ENCODE data around the gene LMAN2. TPM values are rescaled to one million over a fixed set of nuclear protein-coding genes. Genes with fewer than 3 reads are reported as not detected.

The LMAN2 gene
- polyA plus RNA-seq, 1 donor from 2014 or later: 171 TPM

DNA sequence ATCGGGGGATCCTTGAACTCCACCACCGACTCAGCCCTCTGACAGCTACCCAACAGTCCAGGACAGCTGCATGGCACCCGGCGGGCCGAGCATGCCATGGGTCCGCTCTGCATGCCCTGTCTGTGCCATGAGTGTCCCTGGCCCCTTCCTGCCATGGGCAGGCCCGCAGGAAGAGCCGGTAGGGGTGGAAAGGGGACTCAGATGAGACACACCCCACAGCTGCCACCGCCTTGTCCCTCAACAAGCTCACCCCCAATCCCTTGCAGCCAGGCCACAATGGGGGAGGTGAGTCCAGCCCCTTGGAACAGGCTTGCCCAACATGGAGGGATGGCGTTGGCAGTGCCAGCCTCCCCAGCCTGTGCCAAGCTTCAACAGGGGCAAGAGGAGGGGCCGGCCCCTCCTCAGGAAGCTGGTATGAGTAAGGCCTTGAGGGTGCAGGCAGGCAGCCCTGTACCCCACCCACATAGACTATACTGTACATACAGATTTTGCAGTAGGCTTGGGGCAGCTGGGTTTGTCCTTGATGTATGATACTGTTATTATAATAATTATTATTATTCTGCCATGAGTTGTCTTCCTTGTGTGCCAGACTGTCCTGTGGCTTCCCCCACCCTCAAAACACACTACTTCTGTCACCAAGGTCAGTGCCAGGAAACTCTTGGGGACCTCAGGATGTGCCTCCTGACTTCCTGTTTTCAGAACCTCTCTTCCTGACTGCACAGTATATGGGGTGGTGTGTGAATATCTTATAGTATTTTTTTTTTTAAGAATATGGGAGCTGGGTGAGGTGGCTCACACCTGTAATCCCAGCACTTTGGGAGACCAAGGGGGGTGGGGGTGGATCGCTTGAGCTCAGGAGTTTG, 20.8 kb upstream of the LMAN2 start:
- no peaks in the 10 kb centered on the region for H3K27me3 Mint-ChIP-seq
- peaks cover 8 to 52% (median 22%) of the 10 kb centered on the region in 3 donors for H3K4me1 Mint-ChIP-seq
- H3K27ac Mint-ChIP-seq: peak overlapping the region in 1 of 3 donors; percentile 91

DNA sequence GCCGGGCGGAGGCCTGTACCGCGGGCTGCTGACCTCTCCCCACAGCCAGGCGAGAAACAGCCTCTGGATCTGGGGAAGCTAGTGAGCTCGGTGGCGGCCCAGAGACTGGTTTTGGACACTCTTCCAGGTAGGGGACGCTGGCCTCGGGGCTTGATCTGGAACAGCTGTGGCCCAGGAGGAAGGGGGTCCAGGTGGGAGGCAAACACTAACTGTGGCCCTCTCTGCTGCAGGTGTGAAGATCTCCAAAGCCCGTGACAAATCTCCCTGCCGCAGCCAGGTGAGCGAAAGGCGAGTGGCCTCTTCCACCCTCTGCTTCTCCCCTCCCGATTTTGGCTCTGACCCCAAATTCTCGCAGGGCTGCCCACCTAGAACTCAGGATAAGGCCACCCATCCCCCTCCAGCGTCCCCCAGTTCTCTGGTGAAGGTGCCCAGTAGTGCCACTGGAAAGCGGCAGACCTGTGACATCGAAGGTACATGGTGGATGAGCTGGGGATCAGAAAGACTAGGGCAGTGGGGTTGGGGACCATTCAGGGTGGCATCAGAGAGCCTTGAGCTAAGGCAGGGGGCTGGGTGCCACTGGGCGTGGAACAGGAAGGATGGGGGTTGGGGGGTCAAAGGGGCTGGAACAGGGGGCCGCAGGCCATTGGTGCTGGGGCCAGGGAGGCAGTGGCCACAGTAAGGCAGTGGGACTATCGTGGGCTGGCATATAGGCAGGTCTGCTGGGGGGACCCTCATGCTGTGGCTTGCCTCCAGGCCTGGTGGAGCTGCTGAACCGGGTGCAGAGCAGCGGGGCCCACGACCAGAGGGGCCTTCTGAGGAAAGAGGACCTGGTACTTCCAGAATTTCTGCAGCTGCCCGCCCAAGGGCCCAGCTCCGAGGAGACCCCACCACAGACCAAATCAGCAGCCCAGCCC, 19.9 kb upstream of the LMAN2 start:
- Mint-ChIP-seq H3K27me3 (no peaks in the 10 kb centered on the region), H3K27ac (peak overlapping the region in 1 of 3 donors; percentile 91), H3K36me3 (peaks cover 7% of the 10 kb centered on the region), H3K9me3 (no peaks in the 10 kb centered on the region), H3K4me1 (peaks cover 8 to 52% (median 23%) of the 10 kb centered on the region in 3 donors), H3K4me3 (peak overlapping the region in 1 of 4 donors; percentile 65)

More for the DNA sequence above, 20.8 kb upstream of the LMAN2 start:
- H3K9me3 Mint-ChIP-seq: no peaks in the 10 kb centered on the region
- H3K36me3 Mint-ChIP-seq: peaks cover 7% of the 10 kb centered on the region
- peak overlapping the region in 1 of 4 donors; percentile 65 for H3K4me3 Mint-ChIP-seq

DNA sequence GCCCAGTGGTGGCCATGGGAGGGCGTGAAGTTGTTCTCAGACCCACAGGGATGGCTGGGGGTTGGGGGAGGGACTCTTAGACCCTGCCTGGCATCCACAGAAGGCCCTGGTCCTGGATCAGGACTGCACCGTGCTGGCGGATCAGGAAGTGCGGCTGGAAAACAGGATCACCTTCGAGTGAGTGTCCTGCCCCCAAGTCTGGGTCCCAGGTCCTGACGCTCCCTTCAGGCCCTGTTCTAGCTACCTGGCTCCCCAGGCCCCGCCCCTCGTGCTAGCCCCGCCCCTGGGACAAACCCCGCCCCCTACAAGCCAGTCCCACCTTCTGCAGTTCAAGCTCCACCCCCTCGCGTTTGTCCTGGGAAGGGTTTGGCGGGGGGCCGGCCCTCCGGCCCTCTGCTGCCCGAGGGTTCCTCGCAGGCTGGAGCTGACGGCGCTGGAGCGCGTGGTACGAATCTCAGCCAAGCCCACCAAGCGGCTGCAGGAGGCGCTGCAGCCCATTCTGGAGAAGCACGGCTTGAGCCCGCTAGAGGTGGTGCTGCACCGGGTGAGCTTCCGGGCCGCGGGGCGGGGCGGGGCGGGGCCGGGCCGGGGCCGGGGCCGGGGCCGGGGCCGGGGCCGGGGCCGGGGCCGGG, 19.1 kb upstream of the LMAN2 start:
- no peak overlapping the region for H3K4me3 Mint-ChIP-seq
- H3K27me3 Mint-ChIP-seq: no peaks in the 10 kb centered on the region
- no peaks in the 10 kb centered on the region for H3K9me3 Mint-ChIP-seq
- no peak overlapping the region for H3K27ac Mint-ChIP-seq
- H3K4me1 Mint-ChIP-seq: peaks cover 8 to 47% (median 26%) of the 10 kb centered on the region in 3 donors
- H3K36me3 Mint-ChIP-seq: peaks cover 7% of the 10 kb centered on the region

DNA sequence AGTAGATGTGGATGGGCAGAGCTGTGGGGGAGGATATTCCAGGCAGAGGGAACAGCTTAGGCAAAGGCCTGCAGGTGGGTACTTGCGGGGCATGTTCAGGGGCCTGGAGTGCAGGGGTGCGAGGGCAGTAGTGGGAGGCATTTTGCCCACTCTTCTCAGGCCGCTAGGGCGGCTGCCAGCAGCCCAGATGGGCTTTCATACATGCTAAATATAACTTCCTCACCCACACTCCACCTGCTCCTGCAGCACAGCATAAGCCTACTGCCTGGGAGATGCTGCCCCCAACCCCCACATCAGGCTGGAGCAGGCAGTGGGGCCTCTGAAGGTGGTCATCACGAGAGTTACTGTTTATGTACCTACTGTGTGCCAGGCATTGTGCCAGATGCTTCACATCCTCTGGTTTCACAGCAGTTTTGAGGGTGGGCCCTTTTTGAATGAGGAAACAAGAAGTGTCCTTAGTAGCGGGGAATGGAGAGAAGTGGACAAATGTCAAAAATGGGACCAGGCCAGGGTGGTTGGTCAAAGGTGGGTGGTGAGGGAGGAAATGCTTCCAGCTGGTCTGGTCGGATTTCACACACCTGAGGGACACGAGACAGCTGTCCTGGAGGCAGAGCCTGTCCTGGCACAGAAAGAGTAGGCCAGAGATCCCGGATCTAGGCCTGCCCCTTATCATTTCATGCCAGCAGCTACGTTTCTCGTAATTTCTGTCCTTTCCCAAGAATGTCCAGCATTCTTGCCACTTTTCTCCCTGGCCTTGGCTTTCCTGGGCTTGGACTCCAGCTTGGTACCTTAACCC, 18.4 kb upstream of the LMAN2 start:
- H3K36me3 Mint-ChIP-seq: peaks cover 7% of the 10 kb centered on the region
- H3K4me3 Mint-ChIP-seq: peak overlapping the region in 3 of 4 donors; percentile 28 to 32 (median 28)
- H3K27me3 Mint-ChIP-seq: no peaks in the 10 kb centered on the region
- no peaks in the 10 kb centered on the region for H3K9me3 Mint-ChIP-seq
- H3K4me1 Mint-ChIP-seq: peaks cover 8 to 39% (median 25%) of the 10 kb centered on the region in 3 donors
- peak overlapping the region in 2 of 3 donors; percentile 68 to 71 for H3K27ac Mint-ChIP-seq

DNA sequence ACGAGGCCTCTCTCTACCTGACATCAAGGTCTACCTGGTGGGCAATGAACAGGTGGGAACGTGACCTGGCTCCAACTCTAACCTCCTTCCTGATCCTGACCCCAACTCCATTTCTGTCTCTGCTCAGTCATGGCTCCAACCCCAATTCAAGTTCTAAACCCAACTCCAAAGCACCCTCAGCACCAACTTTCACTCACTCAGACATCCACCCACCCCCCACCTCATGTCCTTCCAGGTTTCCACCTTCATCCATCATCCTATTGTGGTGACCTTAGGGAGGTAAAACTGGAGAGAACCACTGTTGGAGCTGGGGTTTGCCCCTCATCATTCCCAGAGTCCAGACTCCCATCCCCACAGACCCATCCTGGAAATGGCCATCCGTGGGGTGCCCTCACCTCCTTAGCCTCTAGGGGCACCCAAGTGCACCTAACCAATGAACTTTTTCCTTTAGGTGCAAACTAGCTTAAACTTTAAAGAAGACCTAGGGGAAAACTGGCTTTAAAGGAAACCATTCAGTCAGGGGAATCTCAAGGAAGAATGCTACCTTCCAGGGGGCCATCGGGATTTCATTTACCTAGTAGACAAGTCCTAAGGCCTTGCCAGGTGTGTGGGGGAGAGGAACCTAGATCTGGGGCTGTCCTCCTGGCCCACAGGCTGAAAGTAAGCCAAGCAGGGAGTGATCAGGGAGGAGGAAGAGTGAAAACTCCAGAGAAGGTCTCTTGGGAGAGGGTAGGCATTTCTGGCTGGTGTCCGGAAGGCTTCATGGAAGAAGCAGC, 17.6 kb upstream of the LMAN2 start:
- H3K27me3 Mint-ChIP-seq: no peaks in the 10 kb centered on the region
- peak overlapping the region; percentile 68 to 89 (median 71) for H3K27ac Mint-ChIP-seq
- H3K4me3 Mint-ChIP-seq: peak overlapping the region in 2 of 4 donors; percentile 28 to 51
- H3K4me1 Mint-ChIP-seq: peaks cover 8 to 39% (median 26%) of the 10 kb centered on the region in 3 donors
- H3K36me3 Mint-ChIP-seq: peaks cover 7% of the 10 kb centered on the region
- H3K9me3 Mint-ChIP-seq: no peaks in the 10 kb centered on the region

DNA sequence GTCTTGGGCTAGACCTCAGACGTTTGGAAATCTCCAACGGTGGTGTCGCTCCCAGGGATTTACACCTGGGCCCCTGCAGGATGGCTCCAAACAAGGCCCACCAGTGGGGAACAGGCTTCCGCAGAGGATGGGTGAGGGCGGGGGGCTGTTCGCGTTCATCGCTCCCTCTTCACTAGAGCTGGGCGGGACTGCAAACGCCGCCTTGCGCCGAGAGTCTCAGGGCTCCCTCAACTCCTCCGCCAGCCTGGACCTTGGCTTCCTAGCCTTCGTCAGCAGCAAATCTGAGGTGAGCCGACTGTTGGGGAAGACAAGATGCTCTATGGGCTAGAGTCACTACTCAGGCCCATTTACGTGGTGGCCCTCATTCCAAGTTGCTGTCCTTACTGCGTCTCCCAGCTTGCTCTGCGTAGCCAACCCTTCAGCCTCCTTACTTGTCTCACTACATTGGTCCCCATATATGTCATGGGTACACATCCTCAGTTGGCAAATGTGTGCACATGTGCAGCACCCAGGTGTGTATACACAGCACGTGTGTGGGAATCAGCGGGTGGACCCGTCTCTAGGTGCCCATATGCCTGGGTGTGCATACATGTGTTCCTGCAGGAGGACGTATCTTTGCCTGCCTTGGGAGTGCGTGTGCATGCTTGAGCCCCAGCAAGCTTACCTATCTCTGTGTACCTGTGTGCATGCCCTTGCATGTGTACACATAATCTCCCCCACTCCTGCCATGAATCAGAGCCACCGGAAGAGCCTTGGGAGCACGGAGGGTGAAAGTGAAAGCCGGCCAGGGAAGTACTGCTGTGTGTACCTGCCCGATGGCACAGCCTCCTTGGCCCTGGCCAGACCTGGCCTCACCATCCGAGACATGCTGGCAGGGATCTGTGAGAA, 16.8 kb upstream of the LMAN2 start:
- Mint-ChIP-seq H3K36me3 (peaks cover 7% of the 10 kb centered on the region), H3K4me1 (peaks cover 8 to 40% (median 23%) of the 10 kb centered on the region in 3 donors), H3K4me3 (peak overlapping the region in 1 of 4 donors; percentile 38), H3K27me3 (no peaks in the 10 kb centered on the region), H3K27ac (peak overlapping the region in 2 of 3 donors; percentile 68 to 89), H3K9me3 (no peaks in the 10 kb centered on the region)

DNA sequence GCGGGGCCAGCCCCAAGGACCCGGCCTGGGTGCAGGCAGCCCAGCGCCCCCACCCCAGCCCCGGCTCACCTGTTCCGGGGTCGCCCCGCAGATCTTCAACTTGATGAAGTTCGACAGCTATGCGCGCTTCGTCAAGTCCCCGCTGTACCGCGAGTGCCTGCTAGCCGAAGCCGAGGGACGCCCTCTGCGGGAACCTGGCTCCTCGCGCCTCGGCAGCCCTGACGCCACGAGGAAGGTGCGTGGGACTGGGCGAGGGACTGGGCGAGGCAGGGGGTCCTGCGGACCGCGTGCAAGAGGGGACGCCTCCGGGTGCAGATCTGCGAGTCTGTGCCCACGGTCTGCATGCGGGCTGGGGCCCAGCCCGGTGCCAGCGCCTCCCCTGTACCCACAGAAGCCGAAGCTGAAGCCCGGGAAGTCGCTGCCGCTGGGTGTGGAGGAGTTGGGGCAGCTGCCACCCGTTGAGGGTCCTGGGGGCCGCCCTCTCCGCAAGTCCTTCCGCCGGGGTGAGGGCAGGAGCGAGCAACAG, 15.9 kb upstream of the LMAN2 start:
- Mint-ChIP-seq H3K27me3 (no peaks in the 10 kb centered on the region), H3K9me3 (no peaks in the 10 kb centered on the region), H3K36me3 (peaks cover 7% of the 10 kb centered on the region), H3K4me1 (peaks cover 8 to 33% (median 25%) of the 10 kb centered on the region in 3 donors), H3K4me3 (no peak overlapping the region), H3K27ac (no peak overlapping the region)

DNA sequence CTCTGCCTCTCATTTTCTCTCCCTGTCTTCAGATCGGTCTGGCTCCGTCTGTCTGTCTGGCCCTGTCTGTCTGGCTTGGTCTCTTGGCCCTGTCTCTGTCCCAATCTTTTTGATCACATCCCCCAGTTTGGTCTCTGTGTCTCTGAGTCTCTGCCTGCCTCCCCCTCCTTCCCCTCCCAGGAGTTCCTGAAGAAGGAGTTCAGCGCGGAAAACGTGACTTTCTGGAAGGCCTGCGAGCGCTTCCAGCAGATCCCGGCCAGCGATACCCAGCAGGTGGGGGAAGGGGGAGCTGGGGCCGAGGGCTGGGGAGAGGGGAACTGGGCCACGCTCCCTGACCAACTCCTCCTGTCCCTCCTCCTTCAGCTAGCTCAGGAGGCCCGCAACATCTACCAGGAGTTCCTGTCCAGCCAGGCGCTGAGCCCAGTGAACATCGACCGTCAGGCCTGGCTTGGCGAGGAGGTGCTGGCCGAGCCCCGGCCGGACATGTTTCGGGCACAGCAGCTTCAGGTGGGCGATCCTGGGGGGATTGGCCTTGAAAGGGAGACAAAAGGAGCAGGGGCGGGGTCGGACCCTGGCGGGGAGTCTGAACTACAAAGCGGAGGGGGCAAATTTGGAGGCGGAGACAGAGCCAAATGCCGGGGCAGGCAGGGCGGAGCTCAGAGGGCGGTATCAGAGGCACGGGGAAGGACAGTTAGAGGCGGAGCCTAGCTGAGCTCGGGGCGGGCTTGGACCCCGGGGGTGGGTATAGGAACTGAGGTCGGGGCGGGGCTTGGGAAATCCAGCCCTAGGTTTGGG, 15.3 kb upstream of the LMAN2 start:
- Mint-ChIP-seq H3K9me3 (no peaks in the 10 kb centered on the region), H3K27me3 (no peaks in the 10 kb centered on the region), H3K4me1 (peaks cover 14 to 34% (median 32%) of the 10 kb centered on the region in 3 donors), H3K4me3 (peak overlapping the region in 2 of 4 donors; percentile 28 to 42), H3K36me3 (peaks cover 7% of the 10 kb centered on the region), H3K27ac (no peak overlapping the region)

DNA sequence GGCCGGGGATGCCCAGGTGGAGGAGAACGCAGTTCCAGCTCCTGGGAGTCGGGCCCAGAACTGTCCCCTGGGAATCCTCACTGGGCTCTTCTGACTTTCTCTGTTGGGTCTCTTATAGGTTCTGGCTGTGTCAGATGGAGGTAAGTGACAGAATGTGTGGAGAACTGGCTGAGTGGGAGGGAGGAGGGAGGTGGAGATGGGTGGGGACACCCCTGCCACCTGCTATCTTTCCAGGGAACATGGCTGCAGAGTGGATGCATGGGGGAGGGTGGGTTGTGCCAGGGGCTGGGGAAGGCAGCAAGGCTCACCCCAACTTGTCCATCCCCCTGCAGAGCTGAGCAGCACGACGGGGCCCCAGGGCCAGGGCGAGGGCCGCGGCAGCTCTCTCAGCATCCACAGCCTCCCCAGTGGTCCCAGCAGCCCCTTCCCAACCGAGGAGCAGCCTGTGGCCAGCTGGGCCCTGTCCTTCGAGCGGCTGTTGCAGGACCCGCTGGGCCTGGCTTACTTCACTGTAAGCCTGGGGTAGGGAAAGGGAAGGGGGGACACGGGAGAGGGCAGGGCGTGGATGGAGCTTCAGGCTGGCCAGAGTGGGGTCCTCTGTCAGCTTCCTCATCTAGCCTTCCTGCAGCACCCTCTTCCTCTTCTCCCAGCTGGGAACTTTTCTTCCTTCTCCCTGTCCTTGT, 14.5 kb upstream of the LMAN2 start:
- no peaks in the 10 kb centered on the region for H3K27me3 Mint-ChIP-seq
- peak overlapping the region in 2 of 3 donors; percentile 27 to 51 for H3K27ac Mint-ChIP-seq
- H3K9me3 Mint-ChIP-seq: no peaks in the 10 kb centered on the region
- H3K4me1 Mint-ChIP-seq: peaks cover 18 to 36% (median 34%) of the 10 kb centered on the region in 3 donors
- H3K4me3 Mint-ChIP-seq: peak overlapping the region in 1 of 4 donors; percentile 42
- H3K36me3 Mint-ChIP-seq: peaks cover 7% of the 10 kb centered on the region

DNA sequence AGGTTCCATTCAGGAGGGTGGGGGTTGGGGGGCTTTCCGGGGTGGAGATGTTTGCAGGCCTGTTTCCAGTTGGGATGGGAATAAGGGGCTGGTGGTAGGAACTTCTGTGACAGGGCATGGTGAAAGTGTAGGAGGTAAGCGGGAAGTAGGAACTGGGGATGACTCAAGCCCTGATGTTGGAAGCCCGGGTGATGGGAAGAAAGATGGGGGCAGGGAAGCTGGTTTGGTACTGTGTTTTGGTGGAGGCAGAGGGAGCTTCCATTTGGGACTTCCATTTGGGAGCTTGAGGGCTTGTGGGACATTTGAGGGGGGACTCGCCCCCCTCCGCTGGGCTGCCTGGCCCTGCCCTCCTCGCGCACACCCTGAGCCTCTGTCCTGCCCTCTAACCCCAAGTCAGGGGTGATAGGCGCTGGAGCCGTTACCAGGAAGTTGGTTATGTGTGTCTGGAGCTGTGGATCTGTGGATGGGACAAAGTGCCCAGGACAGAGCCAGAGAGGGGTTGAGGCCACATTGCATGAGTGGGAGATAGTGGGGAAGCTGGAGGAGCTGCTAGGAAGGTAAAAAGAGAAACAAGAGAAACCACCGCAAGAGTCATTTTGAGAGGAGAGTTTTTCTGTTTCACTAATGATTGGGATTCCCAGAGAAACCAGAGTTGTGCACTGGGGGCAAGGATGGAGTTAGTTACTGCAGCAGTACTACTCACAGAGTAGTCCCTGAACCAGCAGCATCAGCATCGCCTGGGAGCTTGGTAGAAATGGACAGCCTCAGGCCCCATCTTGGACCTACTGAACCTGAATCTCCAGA, 12.9 kb upstream of the LMAN2 start:
- Mint-ChIP-seq H3K27me3 (no peaks in the 10 kb centered on the region), H3K4me3 (peak overlapping the region in 2 of 4 donors; percentile 63 to 75), H3K4me1 (peaks cover 20 to 46% (median 39%) of the 10 kb centered on the region in 3 donors), H3K27ac (peak overlapping the region in 1 of 3 donors; percentile 53), H3K9me3 (no peaks in the 10 kb centered on the region), H3K36me3 (peaks cover 7% of the 10 kb centered on the region)

DNA sequence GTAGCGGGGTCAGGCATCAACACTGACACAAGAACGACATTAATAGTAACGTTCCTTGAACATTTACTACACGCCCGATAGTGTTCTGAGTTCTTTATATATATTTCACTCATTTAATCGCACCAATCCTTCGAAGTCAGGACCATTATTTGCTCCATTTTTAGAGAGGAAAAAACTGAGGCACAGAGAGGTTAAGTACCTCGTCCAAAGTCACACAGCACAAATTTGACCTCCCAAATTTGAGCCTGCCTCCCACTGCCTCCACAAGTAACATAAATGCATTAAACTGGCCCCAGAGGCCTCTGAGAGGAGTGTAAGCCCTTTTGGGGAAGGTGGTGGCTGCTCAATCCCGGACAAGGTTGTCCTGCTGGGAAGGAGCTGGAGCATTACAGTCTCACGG, 12.1 kb upstream of the LMAN2 start:
- H3K4me1 Mint-ChIP-seq: peaks cover 15 to 47% (median 41%) of the 10 kb centered on the region in 3 donors
- H3K9me3 Mint-ChIP-seq: no peaks in the 10 kb centered on the region
- no peaks in the 10 kb centered on the region for H3K27me3 Mint-ChIP-seq
- peak overlapping the region; percentile 47 to 94 (median 76) for H3K4me3 Mint-ChIP-seq
- peaks cover 3% of the 10 kb centered on the region for H3K36me3 Mint-ChIP-seq
- no peak overlapping the region for H3K27ac Mint-ChIP-seq
